CMK (cell line): ENCODE results near the gene RPIA.
A peak's percentile ranks its signal among the peaks of the same experiment; 100 is the strongest.
"Not testable (repeated sequence)": the region's sequence is repeated elsewhere in the genome, so short reads cannot be mapped to it uniquely, and the experiment has no call there.

Experiments
- DNase-seq: peaks from one replicate; pipeline ENCODE4 v3.0.0-alpha.2; 2010; ENCODE audit warnings: low read depth

The RPIA gene

GRCh38 chr2:88735853-88736252, 44.4 kb downstream of the RPIA start:
- DNase-seq, result peak; percentile 20

DNA sequence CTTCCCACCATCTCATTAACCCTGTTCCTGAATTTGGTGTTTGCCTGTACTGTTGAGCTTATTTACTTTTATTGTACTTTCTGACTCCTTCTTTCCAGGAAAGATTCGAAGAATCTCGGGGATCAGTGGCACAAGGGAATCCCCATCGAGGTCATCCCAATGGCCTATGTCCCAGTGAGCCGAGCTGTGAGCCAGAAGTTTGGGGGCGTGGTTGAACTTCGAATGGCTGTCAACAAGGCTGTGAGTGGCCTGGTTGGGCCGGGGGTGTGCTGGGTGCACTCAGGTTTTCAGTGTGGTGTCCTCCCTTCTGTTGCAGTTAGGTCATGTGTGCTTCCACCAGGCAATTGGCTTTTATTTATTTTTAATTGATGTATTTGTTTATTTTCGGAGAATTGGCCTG, 45.0 kb downstream of the RPIA start:
- no peak for DNase-seq

- DNase-seq, result peak; percentile 57
These were observed 45.9 kb downstream of the RPIA start for GRCh38 chr2:88737385-88737784.

- no peak for DNase-seq
These were observed 46.8 kb downstream of the RPIA start for GRCh38 chr2:88738271-88738670.

DNA sequence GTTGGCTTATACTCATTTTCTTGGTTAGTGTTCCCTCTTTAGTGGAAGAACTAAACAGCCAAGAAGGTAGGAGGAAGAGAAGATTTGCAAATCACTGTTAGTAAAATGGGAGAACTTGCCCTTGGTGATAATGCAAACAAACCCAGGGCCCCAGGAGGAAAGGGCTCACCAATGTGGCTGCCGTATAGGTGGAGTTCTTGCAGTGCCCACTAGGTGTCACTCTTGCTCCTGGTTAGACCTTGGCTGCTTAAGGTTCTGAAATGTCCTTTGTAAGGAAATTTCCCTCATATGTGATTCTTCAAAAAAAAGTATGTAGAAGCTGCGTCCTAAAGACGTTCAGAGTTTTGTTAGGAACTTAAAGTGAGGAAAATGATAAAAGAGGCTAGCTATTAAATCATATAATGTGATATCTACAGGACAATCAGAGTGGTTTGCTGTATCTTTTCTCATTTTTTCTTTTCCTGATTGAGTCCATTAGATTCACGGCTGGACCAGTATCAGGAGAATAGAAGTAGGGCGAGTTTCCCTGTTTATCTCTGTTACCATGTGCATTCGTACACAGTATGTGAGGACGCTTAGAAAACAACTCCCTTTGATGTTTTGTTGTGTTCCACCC, 48.6 kb downstream of the RPIA start:
- peak; percentile 46 for DNase-seq

DNA sequence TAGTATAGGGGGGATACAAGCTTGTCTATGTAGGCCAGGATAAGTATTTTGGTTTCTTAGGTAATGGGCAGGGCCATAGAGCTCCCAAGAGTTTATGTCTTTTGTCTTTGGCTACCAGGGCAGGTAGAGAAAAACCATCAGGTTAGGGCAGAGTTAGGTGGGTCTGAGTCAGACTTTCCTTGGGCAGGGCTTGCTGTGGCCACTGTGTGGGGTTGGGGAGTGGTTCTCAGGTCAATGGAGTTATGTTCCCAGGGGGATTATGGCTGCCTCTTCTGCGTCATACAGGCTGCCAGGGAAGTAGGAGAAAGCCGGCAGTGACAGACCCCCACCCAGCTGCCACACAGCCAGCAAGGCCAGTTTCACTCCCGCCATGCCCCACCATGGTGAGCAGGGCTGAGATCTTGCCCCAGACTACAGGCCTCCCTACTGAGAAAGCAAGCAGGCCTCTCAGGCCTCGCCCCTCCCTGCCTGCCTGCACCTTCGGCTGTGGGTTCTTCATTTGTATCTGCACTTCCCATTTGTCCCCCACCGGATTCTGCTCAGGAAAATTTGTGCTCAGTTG, 55.5 kb downstream of the RPIA start:
- DNase-seq, result no peak

GRCh38 chr2:88747990-88748389, 56.5 kb downstream of the RPIA start:
- DNase-seq, result no peak

- no peak for DNase-seq
These were observed 60.3 kb downstream of the RPIA start for GRCh38 chr2:88751768-88752167.

DNA sequence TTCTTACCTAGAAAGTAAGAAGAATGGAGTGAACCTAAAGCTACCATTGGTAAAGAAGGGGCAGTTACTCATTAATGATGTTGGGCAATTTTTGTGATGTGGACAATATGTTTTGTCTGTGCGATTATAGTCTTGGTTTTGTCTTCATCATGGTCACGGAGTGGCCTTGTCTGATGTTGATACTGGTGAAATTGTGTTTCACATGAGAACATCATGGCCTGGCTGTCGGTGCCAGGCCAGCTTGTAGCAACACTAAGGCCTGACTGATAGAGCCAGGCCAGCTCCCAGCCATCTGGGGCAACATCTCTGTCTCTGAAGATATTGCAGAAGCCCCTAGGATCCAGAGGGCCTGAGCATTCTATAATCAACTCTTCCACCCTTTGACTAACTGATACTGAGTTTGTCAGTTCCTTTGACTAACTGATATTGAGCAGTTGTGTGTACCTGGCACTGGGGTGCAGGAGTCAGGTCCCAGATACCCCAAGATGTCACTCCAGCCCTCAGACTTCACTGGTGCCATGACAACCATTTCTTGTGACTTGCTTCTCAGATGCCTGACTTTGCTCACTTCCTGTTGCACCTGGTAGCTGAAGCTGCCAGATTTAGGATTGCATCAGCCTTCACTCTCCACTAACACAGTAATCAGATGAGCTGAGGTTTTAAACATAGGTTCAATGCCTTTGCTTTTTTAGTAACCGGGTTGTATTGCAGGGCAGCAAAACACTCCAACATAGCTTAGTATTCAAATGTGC, 62.5 kb downstream of the RPIA start:
- DNase-seq, result no peak

- peak; percentile 44 for DNase-seq
These were observed 63.3 kb downstream of the RPIA start for GRCh38 chr2:88754585-88755320.

DNA sequence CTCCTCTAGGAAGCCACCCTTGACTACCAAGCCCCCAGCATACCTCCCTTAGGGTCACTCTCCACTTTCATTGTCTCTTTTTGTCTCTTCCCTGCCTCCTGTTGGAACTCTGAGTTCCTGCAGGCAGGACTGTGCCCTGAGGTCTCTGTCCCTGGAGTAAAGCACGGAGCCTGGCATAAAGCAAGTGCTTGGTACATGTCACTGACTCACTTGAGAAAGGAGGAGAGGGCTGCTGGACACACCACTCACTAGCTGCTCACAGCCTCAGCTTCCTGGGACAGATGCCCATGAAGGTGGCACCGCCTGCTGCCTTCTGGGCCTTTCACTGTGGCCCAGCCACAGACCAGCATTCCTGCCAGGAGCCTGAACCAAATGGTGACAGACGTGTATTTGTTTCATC, 64.4 kb downstream of the RPIA start:
- DNase-seq, result no peak

DNA sequence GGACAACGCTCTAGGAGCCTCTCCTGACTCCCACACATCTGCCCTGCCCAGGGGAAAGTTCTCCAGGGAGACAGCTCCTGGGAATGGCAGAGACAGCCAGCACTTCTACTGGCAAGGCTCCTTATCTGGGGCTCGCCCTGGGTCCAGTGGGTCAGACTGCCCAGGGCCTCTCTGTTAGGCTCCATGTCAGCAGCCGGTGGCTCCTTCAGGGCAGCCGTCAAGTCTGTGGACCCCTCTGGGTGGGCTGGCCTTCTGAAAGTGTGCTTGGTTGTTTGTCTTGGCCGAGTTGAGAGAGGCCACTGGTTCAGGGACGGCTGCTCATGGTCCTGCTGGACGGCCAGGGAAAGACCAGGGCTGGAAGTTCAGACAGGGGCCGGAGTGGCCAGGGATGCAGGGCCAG, 65.6 kb downstream of the RPIA start:
- DNase-seq, result no peak

- DNase-seq, result not testable (repeated sequence)
These were observed 67.2 kb downstream of the RPIA start for GRCh38 chr2:88758702-88759101.

GRCh38 chr2:88760819-88761598, 69.5 kb downstream of the RPIA start:
- DNase-seq, result no peak

DNA sequence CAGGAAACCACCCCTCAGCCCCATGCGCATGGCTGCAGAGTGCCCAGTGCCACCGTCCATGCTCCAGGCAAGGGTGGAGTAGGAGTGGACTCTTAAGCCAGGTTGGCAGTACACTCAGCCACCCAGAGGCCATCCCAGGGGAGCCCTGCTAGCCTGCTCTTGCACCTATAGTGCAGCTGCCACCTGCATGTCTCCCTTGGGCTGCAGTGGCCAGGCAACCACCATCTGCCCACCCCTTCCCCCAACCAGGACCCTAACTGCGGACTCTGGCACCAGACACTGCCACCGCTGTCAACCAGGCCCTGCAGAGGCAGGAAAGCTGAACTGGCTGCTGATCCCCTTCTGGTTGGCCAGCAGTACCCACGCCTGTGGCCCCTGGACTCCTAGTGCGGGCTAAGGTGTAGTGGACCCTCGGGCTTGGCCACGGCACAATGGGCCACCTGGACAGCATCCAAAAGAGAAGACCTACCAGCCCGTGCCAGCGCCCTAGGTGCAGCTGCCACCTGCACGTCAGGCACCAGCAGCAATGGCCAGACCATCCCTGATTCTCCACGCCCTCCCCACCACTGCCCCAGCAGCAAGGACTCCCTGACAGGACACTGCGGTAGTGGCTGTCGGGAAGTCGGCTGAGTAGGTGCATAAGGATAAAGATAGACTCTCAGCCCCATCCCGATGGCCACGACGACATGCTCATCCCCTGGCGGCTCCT, 72.8 kb downstream of the RPIA start:
- DNase-seq, result no peak

GRCh38 chr2:88764850-88765153, 73.3 kb downstream of the RPIA start:
- DNase-seq, result no peak

DNA sequence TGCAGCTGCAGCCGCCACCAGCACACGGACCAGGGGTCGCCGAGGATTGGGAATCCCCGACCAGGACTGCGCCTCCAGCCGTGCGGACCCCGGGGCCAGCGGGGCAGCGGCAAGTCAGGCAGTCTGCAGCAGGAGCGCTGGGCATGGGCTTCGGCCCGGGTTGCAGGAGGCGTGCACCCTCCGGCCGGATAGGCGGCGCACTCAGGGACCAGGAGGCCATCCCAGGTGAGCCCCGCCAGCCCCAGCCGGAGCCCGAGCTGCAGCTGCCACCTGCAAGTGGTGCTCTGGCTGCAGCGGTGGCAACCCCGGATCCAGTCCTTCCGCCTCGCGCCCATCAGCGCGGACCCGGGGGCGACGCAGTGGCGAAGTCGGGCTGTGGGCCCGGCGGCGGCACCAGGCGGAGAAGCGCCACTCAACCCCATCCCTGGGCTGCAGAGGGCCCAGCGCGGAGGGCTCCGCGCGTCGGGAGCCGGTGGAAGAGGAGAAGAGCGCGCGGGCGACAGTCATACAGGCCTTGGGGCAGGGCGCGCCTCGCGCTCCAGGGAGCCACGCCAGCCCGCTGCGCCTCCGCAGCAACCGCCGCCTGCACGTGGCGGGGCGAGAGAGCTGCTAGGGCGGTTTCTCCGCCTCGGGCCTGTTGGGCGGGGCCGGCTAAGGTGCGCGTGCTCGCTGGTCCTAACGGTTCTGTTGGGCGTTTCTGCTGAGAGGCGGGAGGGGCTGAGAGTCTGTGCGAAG, 73.8 kb downstream of the RPIA start:
- no peak for DNase-seq

- DNase-seq, result not testable (repeated sequence)
These were observed 74.5 kb downstream of the RPIA start for GRCh38 chr2:88765889-88766481.

DNA sequence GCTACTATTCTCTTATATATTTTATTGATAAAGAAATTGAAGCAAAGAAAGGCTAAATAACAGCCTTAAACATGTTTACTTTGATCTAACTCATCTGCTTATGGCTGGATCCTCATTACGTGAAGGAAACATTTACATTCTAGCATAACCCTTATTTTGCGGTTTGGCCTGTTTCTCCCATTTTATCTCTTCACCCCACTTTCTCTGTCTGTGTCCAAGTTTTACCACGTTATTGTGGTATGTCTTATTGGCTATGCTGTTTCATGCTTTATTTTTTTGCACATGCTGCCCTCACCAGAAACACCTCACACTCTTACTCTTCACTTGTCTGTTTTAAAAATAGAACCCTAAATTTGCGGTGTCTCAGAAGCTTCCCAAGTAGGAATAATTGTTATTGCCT, 78.5 kb downstream of the RPIA start:
- DNase-seq, result no peak

DNA sequence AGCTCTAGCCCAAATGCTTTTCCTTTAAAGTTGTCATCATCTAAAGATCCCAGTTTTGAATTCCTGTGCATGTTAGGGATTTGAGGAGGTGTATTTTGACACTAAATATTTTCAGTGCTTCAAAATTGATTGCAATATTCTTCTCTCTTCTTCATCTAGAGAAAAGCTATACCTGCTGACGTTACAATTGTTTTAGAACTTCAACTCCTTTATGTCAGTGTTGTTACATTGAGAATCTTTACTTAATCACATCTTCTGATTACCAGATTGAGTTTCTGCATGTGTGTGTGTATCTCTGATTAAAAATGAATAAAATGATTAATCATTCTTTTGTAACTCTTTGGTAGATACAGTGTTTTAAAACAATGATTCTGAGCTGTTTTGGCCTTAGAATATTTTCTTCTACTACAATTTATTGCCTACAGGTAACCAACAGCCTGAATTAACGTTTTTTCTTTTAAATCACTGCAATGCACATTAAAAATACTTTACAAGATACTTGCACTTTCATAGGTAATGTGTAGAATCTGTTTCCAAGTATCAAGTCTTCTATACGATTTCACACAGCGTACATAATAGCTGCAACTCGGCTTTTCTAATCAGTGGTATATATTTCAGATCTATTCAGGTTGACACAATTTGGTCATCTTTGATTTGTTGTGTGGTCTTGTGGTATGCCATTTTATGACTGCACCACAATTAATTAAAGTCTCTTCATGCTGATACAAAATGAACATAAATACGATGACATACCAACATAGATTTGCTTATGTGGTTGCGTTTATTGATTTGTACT, 82.0 kb downstream of the RPIA start:
- not testable (repeated sequence) for DNase-seq
